CD4-positive, alpha-beta T cell treated with Interleukin-6 at 100 ng/mL for 8 hours (primary cell): ENCODE results near the gene B4GALT1.

Source experiments
- DNase-seq: peaks from one replicate; pipeline ENCODE4 v3.0.0-alpha.2; 2020; ENCODE audit warnings: mixed read lengths, low spot score

B4GALT1 gene

GRCh38 chr9:33167084-33167971 is at the start of gene B4GALT1:
B4GALT1 (minus strand) TSS chr9:33167336; CDS start chr9:33167169, 167 bp downstream.
- peak; percentile 98 for DNase-seq

- no peak for DNase-seq
These were observed 44.7 kb upstream of the B4GALT1 start for GRCh38 chr9:33211695-33212393.

- no peak for DNase-seq
These were observed 43.0 kb upstream of the B4GALT1 start for GRCh38 chr9:33210006-33210715.

GRCh38 chr9:33209394-33209793 is 42.3 kb upstream of the B4GALT1 start:
- no peak for DNase-seq

GRCh38 chr9:33202552-33203201 is 35.5 kb upstream of the B4GALT1 start:
- no peak for DNase-seq

- no peak for DNase-seq
These were observed 34.9 kb upstream of the B4GALT1 start for GRCh38 chr9:33202018-33202417.

- no peak for DNase-seq
These were observed 31.0 kb upstream of the B4GALT1 start for GRCh38 chr9:33198165-33198564.

GRCh38 chr9:33197279-33198152 is 30.4 kb upstream of the B4GALT1 start:
- DNase-seq: no peak

GRCh38 chr9:33196736-33197135 is 29.6 kb upstream of the B4GALT1 start:
- DNase-seq: no peak

- no peak for DNase-seq
These were observed 26.7 kb upstream of the B4GALT1 start for GRCh38 chr9:33193818-33194217.

GRCh38 chr9:33192493-33193255 is 25.5 kb upstream of the B4GALT1 start:
- DNase-seq: no peak

- no peak for DNase-seq
These were observed 23.0 kb upstream of the B4GALT1 start for GRCh38 chr9:33190021-33190705.

GRCh38 chr9:33189331-33189791 is 22.2 kb upstream of the B4GALT1 start:
- DNase-seq: no peak

- no peak for DNase-seq
These were observed 21.6 kb upstream of the B4GALT1 start for GRCh38 chr9:33188711-33189110.

- no peak for DNase-seq
These were observed 20.5 kb upstream of the B4GALT1 start for GRCh38 chr9:33187519-33188218.

GRCh38 chr9:33186457-33187168 is 19.5 kb upstream of the B4GALT1 start:
- DNase-seq: no peak

GRCh38 chr9:33185858-33186257 is 18.7 kb upstream of the B4GALT1 start:
- no peak for DNase-seq

- DNase-seq: no peak
These were observed 18.3 kb upstream of the B4GALT1 start for GRCh38 chr9:33185406-33185805.
